ENCODE results near the gene ADAMTS17. TPM values are rescaled to one million over a fixed set of nuclear protein-coding genes. Genes with fewer than 3 reads are reported as not detected.

The ADAMTS17 gene
- total and polyA plus RNA-seq, 4 donors = 0.28 to 46.9 (median 9.1) TPM

GRCh38 chr15:100034191-100034590 lies 307.6 kb downstream of the ADAMTS17 start:
- DNase-seq (ENCODE audit: low spot score) = no peak
- 93% methylated on average over 7 of the region's 7 CpGs for WGBS
- no peak for TF ChIP-seq ATF3 (IDR thresholded peaks at IDR 0.05)
- TF ChIP-seq RAD21 (IDR thresholded peaks at IDR 0.05) = no peak
- TF ChIP-seq CTCF (IDR thresholded peaks at IDR 0.05; ENCODE audit: low read depth, low read length, missing input control) = no peak
- TF ChIP-seq ZBTB33 (IDR thresholded peaks at IDR 0.05) = no peak
- TF ChIP-seq HNF4G (IDR thresholded peaks at IDR 0.05) = no peak
- no peak for TF ChIP-seq REST (IDR thresholded peaks at IDR 0.05)

GRCh38 chr15:100033140-100033857 lies 308.5 kb downstream of the ADAMTS17 start:
- Histone ChIP-seq H3K9me3 (ENCODE audit: control insufficient read depth in 4 of 4, low read length in 3 of 4) (peaks cover 0 to 1% (median under 1%) of the 10 kb centered on the region in 4 donors), H3K9ac (ENCODE audit: low read depth in 1 of 2, low read length in 2 of 2) (no peak overlapping the region), H3K36me3 (ENCODE audit: control insufficient read depth in 4 of 4, insufficient read depth in 3 of 4, low read depth in 1 of 4, low read length in 3 of 4) (peaks cover 0 to 6% (median 0%) of the 10 kb centered on the region in 4 donors), H3K27me3 (ENCODE audit: control insufficient read depth in 4 of 4, insufficient read depth in 4 of 4, low read length in 3 of 4) (no peaks in the 10 kb centered on the region), H3K27ac (ENCODE audit: low read depth in 1 of 2, low read length in 2 of 2) (no peak overlapping the region), H3K4me1 (ENCODE audit: control insufficient read depth in 4 of 4, insufficient read depth in 4 of 4, low read length in 3 of 4) (no peaks in the 10 kb centered on the region), H3K4me3 (ENCODE audit: low read depth in 1 of 3, low read length in 3 of 3) (no peak overlapping the region)
- WGBS = 82% methylated on average over 5 of the region's 5 CpGs
- no peak for DNase-seq (ENCODE audit: low spot score)
- no peak for TF ChIP-seq GABPA (IDR thresholded peaks at IDR 0.05 in 1 of 2, conservative IDR thresholded peaks at IDR 0.05 in 1 of 2)
- TF ChIP-seq NR2F2 (IDR thresholded peaks at IDR 0.05) = no peak
- no peak for TF ChIP-seq REST (IDR thresholded peaks at IDR 0.05)
- TF ChIP-seq HNF4A (conservative IDR thresholded peaks at IDR 0.05) = no peak
- no peak for TF ChIP-seq EGR1 (IDR thresholded peaks at IDR 0.05; ENCODE audit: low read depth in 2 of 2)
- no peak for TF ChIP-seq ATF3 (IDR thresholded peaks at IDR 0.05)
- TF ChIP-seq TAF1 (conservative IDR thresholded peaks at IDR 0.05) = no peak
- no peak for TF ChIP-seq MAX (IDR thresholded peaks at IDR 0.05)
- TF ChIP-seq FOXA1 (IDR thresholded peaks at IDR 0.05) = no peak
- no peak for TF ChIP-seq YY1 (IDR thresholded peaks at IDR 0.05)
- TF ChIP-seq RXRA (IDR thresholded peaks at IDR 0.05) = no peak
- no peak for TF ChIP-seq FOXA2 (IDR thresholded peaks at IDR 0.05)
- TF ChIP-seq ZBTB33 (IDR thresholded peaks at IDR 0.05) = no peak
- no peak for TF ChIP-seq SP1 (IDR thresholded peaks at IDR 0.05)

More at GRCh38 chr15:100034191-100034590, 307.6 kb downstream of the ADAMTS17 start:
- Histone ChIP-seq H3K4me3 (ENCODE audit: low read depth in 1 of 3, low read length in 3 of 3) (no peak overlapping the region), H3K27me3 (ENCODE audit: control insufficient read depth in 4 of 4, insufficient read depth in 4 of 4, low read length in 3 of 4) (no peaks in the 10 kb centered on the region), H3K4me1 (ENCODE audit: control insufficient read depth in 4 of 4, insufficient read depth in 4 of 4, low read length in 3 of 4) (no peaks in the 10 kb centered on the region), H3K9me3 (ENCODE audit: control insufficient read depth in 4 of 4, low read length in 3 of 4) (no peaks in the 10 kb centered on the region), H3K27ac (ENCODE audit: low read depth in 1 of 2, low read length in 2 of 2) (no peak overlapping the region), H3K36me3 (ENCODE audit: control insufficient read depth in 4 of 4, insufficient read depth in 3 of 4, low read depth in 1 of 4, low read length in 3 of 4) (peaks cover 0 to 3% (median 0%) of the 10 kb centered on the region in 4 donors), H3K9ac (ENCODE audit: low read depth in 1 of 2, low read length in 2 of 2) (no peak overlapping the region)
